Lung (tissue), 12 donors: Measurements from ENCODE around the gene MEIS2. TPM values are rescaled to one million over a fixed set of nuclear protein-coding genes. Genes with fewer than 3 reads are reported as not detected.
A peak's percentile ranks its signal among the peaks of the same experiment; 100 is the strongest.

ENCODE experiments used
- ATAC-seq: fragments of 200-7000 bp; cut with Tn5 transposase; one replicate; pipeline ENCODE4 v1.9.1; 2020; ENCODE audit warnings: moderate number of reproducible peaks; ENCODE audit not compliant: insufficient read depth, low FRiP score
- DNase-seq, 3 donors: peaks; one replicate each; pipeline ENCODE4 v3.0.0-alpha.2; 2013 to 2017
- H3K27ac ChIP-seq, 2 donors: one replicate each; pipeline ENCODE4 v1.5.1; 2013; ENCODE audit warnings: mild to moderate bottlenecking in 2 of 2, moderate library complexity in 2 of 2, control low read depth in 1 of 2, inconsistent platforms in 1 of 2, low read depth in 1 of 2, low read length in 1 of 2
- H3K27me3 ChIP-seq, 3 donors: one replicate each; pipeline ENCODE4 v1.5.1; 2013; ENCODE audit warnings: low read length in 2 of 3; ENCODE audit not compliant: control insufficient read depth in 3 of 3, insufficient read depth in 3 of 3
- H3K36me3 ChIP-seq, 4 donors: one replicate each; pipeline ENCODE4 v1.5.1; 2013; ENCODE audit warnings: low read length in 4 of 4, mild to moderate bottlenecking in 1 of 4, moderate library complexity in 1 of 4; ENCODE audit not compliant: control insufficient read depth in 4 of 4, insufficient read depth in 4 of 4
- H3K4me1 ChIP-seq, 5 donors: one replicate each; pipeline ENCODE4 v1.5.1; 2013; ENCODE audit warnings: low read length in 5 of 5, mild to moderate bottlenecking in 2 of 5, moderate library complexity in 1 of 5; ENCODE audit not compliant: control insufficient read depth in 5 of 5, insufficient read depth in 5 of 5
- H3K4me3 ChIP-seq: one replicate; pipeline ENCODE4 v1.5.1; 2013; ENCODE audit warnings: mild to moderate bottlenecking, control low read depth, moderate library complexity
- H3K9ac ChIP-seq, 2 donors: one replicate each; pipeline ENCODE4 v1.5.1; 2013; ENCODE audit warnings: low read length in 2 of 2, control low read depth in 1 of 2; ENCODE audit not compliant: insufficient read depth in 1 of 2
- H3K9me3 ChIP-seq, 4 donors: one replicate each; pipeline ENCODE4 v1.5.1; 2013; ENCODE audit warnings: low read length in 3 of 4, mild to moderate bottlenecking in 1 of 4, moderate library complexity in 1 of 4; ENCODE audit not compliant: control insufficient read depth in 4 of 4, insufficient read depth in 3 of 4
- CTCF ChIP-seq: IDR thresholded peaks from 2 replicates; pipeline ENCODE4 v1.5.1; 2012; ENCODE audit warnings: mild to moderate bottlenecking; ENCODE audit errors: control extremely low read depth, extremely low read depth
- WGBS, 2 donors: extraction: QIAGEN DNeasy Blood & Tissue Kit; methylation state at CpG; one replicate each; pipeline ENCODE4 v1.1.7; 2013; 5-methylcytosine and 5-hydroxymethylcytosine counted together
- polyA plus RNA-seq, 2 donors: library from polyadenylated mRNA; stranded (reverse); fragments of 200-250 nt; gene quantifications; one replicate each; pipeline ENCODE4 v1.2.1, GENCODE V29; 2013
- total RNA-seq, 2 donors: library from RNA; depleted of rRNA in 1 of 2; stranded (reverse); fragments of >200 nt in 1 of 2; gene quantifications; one replicate each; pipeline ENCODE4 v1.2.1, GENCODE V29; 2014 to 2021
- donor health status: control.
- donor health status: control.
- donor health status: Bipolar disorder and iron deficiency.
- donor health status: healthy.
- donor health status: DM: yes; HTN: yes; CAD: no.

The MEIS2 gene
- total and polyA plus RNA-seq, 4 donors = 5.6 to 47.5 (median 13.7) TPM

DNA sequence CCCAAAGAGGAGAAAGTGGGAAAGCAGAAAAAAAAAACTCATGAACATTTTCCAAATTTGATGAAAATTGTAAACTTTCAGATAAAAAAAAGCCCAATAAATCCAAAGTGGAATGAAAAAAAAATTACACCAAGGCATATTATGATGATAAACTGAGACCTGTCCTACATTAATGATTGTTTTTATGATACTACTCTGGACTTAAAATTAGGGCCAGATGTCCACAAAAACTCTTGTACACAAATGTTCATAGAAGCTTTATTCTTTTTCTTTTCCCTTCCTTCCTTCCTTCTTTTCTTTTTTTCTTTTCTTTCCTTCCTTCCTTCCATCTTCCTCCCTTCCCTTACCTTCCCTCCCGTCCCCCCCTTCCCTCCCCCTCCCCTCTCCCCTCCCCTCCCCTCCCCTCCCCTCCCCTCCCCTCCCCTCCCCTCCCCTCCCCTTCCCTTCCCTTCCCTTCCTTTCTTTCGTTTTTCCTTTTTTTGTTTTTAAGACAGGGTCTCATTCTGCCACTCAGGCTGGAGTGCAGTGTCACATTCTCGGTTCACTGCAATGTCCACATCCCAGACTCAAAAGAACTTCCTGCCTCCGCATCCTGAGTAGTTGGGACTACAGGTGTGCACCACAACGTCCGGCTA lies 243.9 kb downstream of the MEIS2 start:
- WGBS, 2 donors = 77 to 83% methylated on average over 5 of the region's 6 CpGs
- no peak overlapping the region for H3K9ac ChIP-seq
- H3K4me1 ChIP-seq = no peaks in the 10 kb centered on the region
- H3K36me3 ChIP-seq = no peaks in the 10 kb centered on the region
- H3K27ac ChIP-seq = no peak overlapping the region
- no peaks in the 10 kb centered on the region for H3K9me3 ChIP-seq
- no peak for DNase-seq
- H3K4me3 ChIP-seq = no peak overlapping the region
- no peak for ATAC-seq
- no peak for TF ChIP-seq CTCF
- H3K27me3 ChIP-seq = no peaks in the 10 kb centered on the region

GRCh38 chr15:36850864-36851263 lies 249.5 kb downstream of the MEIS2 start:
- H3K27me3 ChIP-seq = no peaks in the 10 kb centered on the region
- H3K9me3 ChIP-seq = peaks cover 0 to 2% (median 0%) of the 10 kb centered on the region in 4 donors
- H3K4me3 ChIP-seq = no peak overlapping the region
- no peak for ATAC-seq
- no peak for DNase-seq
- 93 to 94% methylated on average over 2 of the region's 2 CpGs for WGBS, 2 donors
- no peak overlapping the region for H3K27ac ChIP-seq
- H3K36me3 ChIP-seq = no peaks in the 10 kb centered on the region
- H3K4me1 ChIP-seq = no peaks in the 10 kb centered on the region
- H3K9ac ChIP-seq = no peak overlapping the region
- TF ChIP-seq CTCF = no peak

- no peak overlapping the region for H3K9ac ChIP-seq
- no peaks in the 10 kb centered on the region for H3K36me3 ChIP-seq
- no peak overlapping the region for H3K27ac ChIP-seq
- no peak for DNase-seq
- no peak overlapping the region for H3K4me3 ChIP-seq
- no peak for TF ChIP-seq CTCF
- peaks cover 0 to 2% (median 0%) of the 10 kb centered on the region in 4 donors for H3K9me3 ChIP-seq
- peaks cover 0 to 12% (median 6%) of the 10 kb centered on the region in 5 donors for H3K4me1 ChIP-seq
- ATAC-seq = no peak
- H3K27me3 ChIP-seq = peaks cover 0 to 28% (median 7%) of the 10 kb centered on the region in 3 donors
Measured at GRCh38 chr15:36845270-36845669, 255.1 kb downstream of the MEIS2 start.

- ATAC-seq (no peak), DNase-seq (peak; percentile 36 to 83 (median 77))
- H3K36me3 ChIP-seq = no peaks in the 10 kb centered on the region
- peaks cover 0 to 30% (median 7%) of the 10 kb centered on the region in 3 donors for H3K27me3 ChIP-seq
- TF ChIP-seq CTCF = no peak
- 21 to 38% methylated on average over 4 of the region's 4 CpGs for WGBS, 2 donors
- H3K4me1 ChIP-seq = peaks cover 0 to 12% (median 6%) of the 10 kb centered on the region in 5 donors
- H3K27ac ChIP-seq = no peak overlapping the region
- H3K9me3 ChIP-seq = no peaks in the 10 kb centered on the region
- no peak overlapping the region for H3K9ac ChIP-seq
- H3K4me3 ChIP-seq = no peak overlapping the region
Measured at GRCh38 chr15:36844534-36844998, 255.8 kb downstream of the MEIS2 start.
